ENCODE results near the gene NIPA2. TPM values are rescaled to one million over a fixed set of nuclear protein-coding genes. Genes with fewer than 3 reads are reported as not detected.
"Not testable (repeated sequence)": the region's sequence is repeated elsewhere in the genome, so short reads cannot be mapped to it uniquely, and the experiment has no call there.

The NIPA2 gene
- 74.3 and 79.3 TPM in 2 replicates for total RNA-seq

DNA sequence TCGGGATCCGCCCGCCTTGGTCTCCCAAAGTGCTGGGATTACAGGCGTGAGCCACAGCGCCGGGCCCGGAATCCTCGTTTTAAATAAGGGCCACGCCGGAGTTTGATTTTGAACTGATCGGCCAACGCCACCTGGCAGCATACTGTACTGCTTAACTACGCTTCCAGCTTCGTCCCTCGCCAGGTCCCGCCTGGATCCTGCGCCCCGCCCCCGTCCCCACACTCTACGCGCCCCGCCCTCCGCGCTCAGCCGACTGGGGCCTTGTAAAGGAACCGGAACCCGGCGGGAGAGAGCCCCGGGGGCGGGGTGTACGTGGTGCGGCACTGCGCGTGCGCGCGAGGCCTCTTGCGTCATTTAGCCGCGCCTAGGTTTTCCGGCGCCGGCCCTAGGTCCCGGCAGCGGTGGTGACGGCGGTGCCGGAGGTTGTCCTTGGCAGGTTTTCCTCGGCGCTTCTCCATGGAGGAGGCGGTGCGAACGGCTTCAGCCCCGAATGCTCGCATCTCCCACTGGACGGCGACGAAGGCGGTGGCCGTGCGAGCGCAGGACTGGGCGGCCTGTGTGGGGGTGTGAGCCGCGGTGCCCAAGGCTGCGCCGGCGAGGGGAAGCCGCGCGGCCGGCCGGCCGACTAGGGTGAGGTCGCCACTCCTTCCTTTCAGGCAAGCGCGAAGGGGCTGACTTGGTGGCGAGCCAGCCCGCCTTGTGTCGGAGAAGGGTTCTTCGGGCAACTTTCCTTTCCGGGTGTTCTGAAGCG lies at the start of gene NIPA2:
Gene NIPA2 (plus strand): TSS at position 375 of the 751 bp plus-strand sequence. CDS start 13,066 bp downstream, outside the sequence.
- Mint-ChIP-seq H3K4me3 (peak within 1 kb of the TSS; percentile 98), H3K27ac (peak within 1 kb of the TSS; percentile 95), H3K36me3 (ENCODE audit: low read depth) (peaks cover 19% of the 10 kb centered on the region), H3K9me3 (no peaks in the 10 kb centered on the region), H3K4me1 (peaks cover 22% of the 10 kb centered on the region), H3K27me3 (peaks cover 7% of the 10 kb centered on the region)
- DNase-seq: peak; percentile 100
- intact Hi-C loops (cut with micrococcal nuclease): loop anchor here (1.0 to 2.0 kb wide), 4 partner anchors 42 to 201 kb away; partner anchors contain the start of genes NIPA1 and TUBGCP5

DNA sequence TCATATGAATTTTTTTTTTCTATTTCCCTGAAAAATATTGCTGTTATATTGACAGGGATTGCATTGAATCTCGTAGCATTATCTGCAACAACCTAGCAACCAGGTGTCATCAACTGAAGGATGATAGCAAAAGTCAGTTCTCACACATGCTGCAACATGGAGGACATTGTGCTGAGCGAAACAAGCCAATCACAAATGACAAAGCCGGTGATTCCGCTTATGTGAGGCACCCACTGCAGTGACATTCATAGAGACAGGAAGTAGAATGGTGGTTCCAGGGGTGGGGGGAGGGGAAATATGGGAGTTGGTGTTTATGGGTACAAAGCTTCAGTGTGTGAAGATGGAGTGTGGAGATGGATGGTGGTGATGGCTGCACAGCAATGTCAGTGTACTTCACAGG lies 44.4 kb upstream of the NIPA2 start:
- peaks cover 28% of the 10 kb centered on the region for H3K36me3 Mint-ChIP-seq (ENCODE audit: low read depth)
- H3K9me3 Mint-ChIP-seq: no peaks in the 10 kb centered on the region
- H3K4me1 Mint-ChIP-seq: peaks cover 25% of the 10 kb centered on the region
- H3K27ac Mint-ChIP-seq: no peak overlapping the region
- intact Hi-C loops (cut with micrococcal nuclease): no loop called here
- H3K4me3 Mint-ChIP-seq: no peak overlapping the region
- no peaks in the 10 kb centered on the region for H3K27me3 Mint-ChIP-seq
- no peak for DNase-seq

DNA sequence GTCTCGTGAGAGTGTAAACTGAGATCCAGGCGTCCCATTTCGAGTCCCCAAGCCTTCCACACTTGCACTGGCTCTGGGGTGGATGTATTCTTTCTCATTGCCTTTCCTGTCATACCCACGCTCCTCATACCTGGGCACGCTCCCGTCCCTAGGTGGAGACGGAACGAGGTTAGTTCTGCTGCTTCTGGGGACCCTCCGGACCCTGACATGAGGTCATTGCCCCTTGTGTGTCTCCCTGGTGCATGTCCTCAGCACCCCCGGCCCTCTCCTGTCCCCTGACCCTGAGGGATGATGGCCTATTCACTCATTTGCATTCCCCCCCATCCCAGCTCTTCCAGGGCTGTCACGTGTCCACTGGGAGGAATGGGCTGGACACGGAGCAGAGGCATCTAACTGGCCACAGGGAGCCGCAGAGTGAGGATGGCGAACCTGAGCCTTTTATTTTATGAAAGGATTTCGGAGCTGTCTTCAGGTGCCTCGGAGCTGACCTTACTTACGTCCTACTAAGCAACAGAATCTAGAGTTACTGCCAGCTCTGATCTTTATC lies 43.8 kb upstream of the NIPA2 start:
- Mint-ChIP-seq H3K27ac (no peak overlapping the region), H3K4me3 (no peak overlapping the region), H3K36me3 (ENCODE audit: low read depth) (peaks cover 23% of the 10 kb centered on the region), H3K27me3 (no peaks in the 10 kb centered on the region), H3K4me1 (peaks cover 26% of the 10 kb centered on the region), H3K9me3 (no peaks in the 10 kb centered on the region)
- intact Hi-C loops (cut with micrococcal nuclease): no loop called here
- no peak for DNase-seq

DNA sequence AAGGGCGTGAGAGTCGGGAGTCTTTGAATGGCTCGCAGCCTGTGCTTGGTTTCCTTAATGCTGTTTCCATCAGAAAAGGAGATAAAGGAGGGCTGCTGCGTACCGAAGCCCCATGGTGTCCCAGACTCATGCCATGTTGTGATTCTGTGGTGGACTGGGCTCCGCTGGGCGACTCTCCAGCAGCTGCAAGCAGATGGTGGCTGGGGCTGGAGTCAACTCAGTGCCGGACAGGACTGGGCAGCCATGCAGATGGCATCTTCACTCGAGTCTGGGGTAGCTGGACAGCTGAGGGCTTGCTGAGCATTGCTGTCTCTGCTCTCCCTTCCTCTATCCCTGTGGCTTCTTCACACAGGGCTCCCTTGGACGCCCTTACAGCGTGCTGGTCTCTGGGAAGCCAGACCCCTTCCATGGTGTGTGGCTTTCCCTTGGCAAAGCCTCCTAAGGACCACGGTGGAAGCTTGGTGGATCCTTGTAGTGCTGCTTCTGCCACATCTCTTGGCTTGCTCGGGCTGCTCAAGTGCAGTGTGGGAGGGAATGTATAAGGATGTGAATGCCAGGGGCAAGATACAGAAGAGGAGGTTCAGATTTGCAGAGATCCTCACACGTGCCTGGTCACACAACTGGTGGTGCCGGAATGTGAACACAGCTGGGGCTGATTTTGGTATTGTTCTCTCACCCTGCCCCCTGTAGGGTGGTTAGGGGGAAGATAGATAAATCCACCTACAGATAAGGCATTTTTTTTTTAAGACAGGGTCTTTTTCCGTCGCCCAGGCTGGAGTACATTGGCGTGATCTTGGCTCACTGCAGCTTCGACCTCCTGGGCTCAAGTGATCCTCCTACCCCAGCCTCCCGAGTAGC lies 43.0 kb upstream of the NIPA2 start:
- H3K27ac Mint-ChIP-seq: no peak overlapping the region
- intact Hi-C loops (cut with micrococcal nuclease): loop anchor here (1.0 to 2.0 kb wide), 2 partner anchors 15 to 43 kb away; partner anchors contain the start of gene NIPA2
- no peak for DNase-seq
- H3K36me3 Mint-ChIP-seq (ENCODE audit: low read depth): peaks cover 21% of the 10 kb centered on the region
- no peaks in the 10 kb centered on the region for H3K9me3 Mint-ChIP-seq
- H3K4me1 Mint-ChIP-seq: peaks cover 29% of the 10 kb centered on the region
- H3K4me3 Mint-ChIP-seq: no peak overlapping the region
- no peaks in the 10 kb centered on the region for H3K27me3 Mint-ChIP-seq

DNA sequence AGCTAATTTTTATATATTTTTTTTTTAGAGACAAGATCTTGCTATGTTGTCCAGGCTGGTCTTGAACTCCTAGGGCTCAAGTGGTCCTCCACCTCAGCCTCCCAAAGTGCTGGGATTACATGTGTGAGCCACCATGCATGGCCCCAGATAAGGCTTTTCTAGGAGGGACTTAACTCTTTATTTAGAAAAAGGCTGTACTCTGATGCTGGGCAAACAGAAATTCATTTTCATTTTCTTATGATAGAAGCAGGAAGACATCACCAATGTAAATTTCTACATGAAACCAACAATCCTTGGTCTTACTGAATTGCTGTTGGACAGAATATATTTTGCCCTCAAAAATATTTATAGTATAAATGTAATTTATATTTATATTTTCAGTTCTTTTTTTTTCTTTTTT lies 42.4 kb upstream of the NIPA2 start:
- intact Hi-C loops (cut with micrococcal nuclease): loop anchor here (1.0 to 2.0 kb wide), 2 partner anchors 16 to 43 kb away; partner anchors contain the start of gene NIPA2
- no peak for DNase-seq
- Mint-ChIP-seq H3K27ac (peak overlapping the region; percentile 85), H3K4me1 (peaks cover 28% of the 10 kb centered on the region), H3K36me3 (ENCODE audit: low read depth) (peaks cover 20% of the 10 kb centered on the region), H3K9me3 (no peaks in the 10 kb centered on the region), H3K4me3 (peak overlapping the region; percentile 66), H3K27me3 (peaks cover under 1% of the 10 kb centered on the region)

DNA sequence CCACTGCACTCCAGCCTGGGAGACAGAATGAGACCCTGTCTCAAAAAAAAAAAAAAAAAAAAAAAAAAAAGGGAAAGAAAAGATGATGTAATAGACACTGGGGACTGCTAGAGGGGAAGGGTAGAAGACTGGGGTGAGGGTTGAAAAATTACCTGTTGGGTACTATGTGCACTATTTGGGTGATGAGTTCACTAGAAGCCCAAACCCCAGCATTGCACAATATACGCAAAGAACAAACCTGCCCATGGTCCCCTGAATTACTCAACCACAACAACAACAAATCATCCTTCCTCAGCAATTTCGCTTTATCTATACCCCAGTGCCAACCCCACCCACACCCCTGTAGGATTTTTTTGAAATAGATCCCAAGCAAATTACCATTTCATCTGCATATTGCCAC lies 38.6 kb upstream of the NIPA2 start:
- Mint-ChIP-seq H3K36me3 (ENCODE audit: low read depth) (peaks cover 7% of the 10 kb centered on the region), H3K4me1 (peaks cover 20% of the 10 kb centered on the region), H3K27ac (no peak overlapping the region), H3K27me3 (peaks cover 2% of the 10 kb centered on the region), H3K9me3 (no peaks in the 10 kb centered on the region), H3K4me3 (no peak overlapping the region)
- intact Hi-C loops (cut with micrococcal nuclease): no loop called here
- DNase-seq: no peak

DNA sequence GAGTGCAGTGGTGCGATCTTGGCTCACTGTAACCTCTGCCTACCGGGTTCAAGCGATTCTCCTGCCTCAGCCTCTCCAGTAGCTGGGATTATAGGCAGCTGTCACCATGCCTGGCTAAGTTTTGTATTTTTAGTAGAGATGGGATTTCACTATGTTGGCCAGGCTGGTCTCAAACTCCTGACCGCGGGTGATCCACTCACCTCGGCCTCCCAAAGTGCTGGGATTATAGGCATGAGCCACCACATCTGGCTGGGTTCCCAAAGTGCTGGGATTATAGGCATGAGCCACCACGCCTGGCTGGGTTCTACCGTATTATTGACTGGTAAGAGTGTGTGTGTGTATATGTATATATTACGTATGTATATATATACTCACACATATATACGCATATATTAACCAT lies 35.5 kb upstream of the NIPA2 start:
- H3K27ac Mint-ChIP-seq; H3K27me3 Mint-ChIP-seq; H3K4me3 Mint-ChIP-seq; H3K9me3 Mint-ChIP-seq; intact Hi-C loops (cut with micrococcal nuclease); DNase-seq; H3K36me3 Mint-ChIP-seq (ENCODE audit: low read depth): not testable (repeated sequence)
- peaks cover 16% of the 10 kb centered on the region for H3K4me1 Mint-ChIP-seq

DNA sequence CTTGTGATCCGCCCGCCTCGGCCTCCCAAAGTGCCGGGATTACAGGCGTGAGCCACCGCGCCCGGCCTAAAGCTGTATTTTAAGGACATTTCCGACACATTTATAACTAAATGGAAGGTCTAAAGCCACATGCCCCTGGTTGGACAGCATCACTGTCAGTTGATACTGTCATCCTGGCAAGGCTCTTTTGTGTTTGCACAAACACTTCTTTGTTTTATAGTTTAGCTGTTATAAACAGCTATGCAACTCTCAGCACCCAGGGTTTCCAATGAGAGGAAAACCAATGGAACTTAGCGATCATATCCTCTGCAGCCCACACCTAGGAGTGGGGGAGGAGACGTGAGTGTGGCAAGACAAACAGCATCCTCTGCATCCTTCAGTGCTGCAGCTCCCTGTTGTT lies 32.3 kb upstream of the NIPA2 start:
- Mint-ChIP-seq H3K36me3 (ENCODE audit: low read depth) (no peaks in the 10 kb centered on the region), H3K27me3 (peaks cover 1% of the 10 kb centered on the region), H3K4me3 (no peak overlapping the region), H3K9me3 (no peaks in the 10 kb centered on the region), H3K27ac (no peak overlapping the region), H3K4me1 (peaks cover 7% of the 10 kb centered on the region)
- DNase-seq: no peak
- intact Hi-C loops (cut with micrococcal nuclease): no loop called here

DNA sequence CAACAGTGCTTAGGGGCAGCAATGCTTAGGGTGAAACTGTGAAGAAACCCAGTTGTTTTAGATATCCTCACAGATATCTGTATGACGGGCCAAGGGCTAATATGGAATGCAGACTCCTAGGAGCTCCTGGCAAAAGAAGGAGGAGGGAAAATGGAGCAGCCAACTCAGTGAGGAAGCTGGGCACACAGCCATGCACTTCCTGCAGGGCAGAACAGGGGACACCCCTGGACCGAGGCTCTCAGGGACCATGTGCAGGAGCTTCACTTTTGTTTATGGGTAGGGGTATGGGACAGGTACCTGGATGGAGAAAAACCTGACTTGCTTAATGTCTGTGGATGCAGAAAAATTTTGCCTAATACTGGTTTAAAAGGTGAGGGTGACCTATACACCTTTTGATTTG lies 31.8 kb upstream of the NIPA2 start:
- no peaks in the 10 kb centered on the region for H3K9me3 Mint-ChIP-seq
- no peak overlapping the region for H3K27ac Mint-ChIP-seq
- DNase-seq: no peak
- H3K4me3 Mint-ChIP-seq: no peak overlapping the region
- H3K27me3 Mint-ChIP-seq: no peaks in the 10 kb centered on the region
- H3K36me3 Mint-ChIP-seq (ENCODE audit: low read depth): peaks cover 1% of the 10 kb centered on the region
- intact Hi-C loops (cut with micrococcal nuclease): no loop called here
- H3K4me1 Mint-ChIP-seq: peaks cover 6% of the 10 kb centered on the region

DNA sequence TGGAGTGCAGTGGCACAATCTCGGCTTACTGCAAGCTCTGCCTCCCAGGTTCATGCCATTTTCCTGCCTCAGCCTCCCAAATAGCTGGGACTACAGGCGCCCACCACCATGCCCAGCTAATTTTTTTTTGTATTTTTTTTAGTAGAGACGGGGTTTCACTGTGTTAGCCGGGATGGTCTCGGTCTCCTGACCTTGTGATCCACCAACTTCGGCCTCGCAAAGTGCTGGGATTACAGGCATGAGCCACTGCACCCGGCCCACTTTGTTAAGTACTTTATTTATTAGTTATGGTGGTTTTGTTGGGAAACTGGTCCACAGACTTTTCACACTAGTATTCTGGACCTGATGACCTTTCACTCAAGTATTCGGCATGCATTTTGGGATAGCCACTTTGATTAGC lies 30.6 kb upstream of the NIPA2 start:
- H3K27ac Mint-ChIP-seq; H3K36me3 Mint-ChIP-seq (ENCODE audit: low read depth); H3K27me3 Mint-ChIP-seq; intact Hi-C loops (cut with micrococcal nuclease); H3K4me3 Mint-ChIP-seq; DNase-seq; H3K4me1 Mint-ChIP-seq; H3K9me3 Mint-ChIP-seq: not testable (repeated sequence)

DNA sequence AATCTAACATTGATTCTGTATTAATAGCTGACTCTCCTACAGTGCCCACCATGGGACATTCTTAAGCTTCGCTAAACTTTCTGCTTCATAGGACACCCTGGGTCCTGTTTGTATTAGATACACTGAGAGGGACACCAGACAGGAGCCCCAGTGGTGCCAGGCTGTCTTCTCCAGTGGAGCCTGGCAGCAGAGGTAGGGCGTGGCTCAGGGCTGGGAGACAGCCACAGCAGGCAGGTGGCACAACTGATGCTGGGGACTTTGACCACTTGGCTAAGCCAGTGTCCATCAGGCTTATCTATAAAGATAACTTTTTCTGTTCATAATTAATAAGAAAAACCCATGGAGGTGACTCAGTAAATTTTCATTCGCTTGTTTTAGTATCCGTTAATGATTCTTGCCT lies 30.2 kb upstream of the NIPA2 start:
- intact Hi-C loops (cut with micrococcal nuclease): no loop called here
- Mint-ChIP-seq H3K27ac (no peak overlapping the region), H3K4me1 (peaks cover 6% of the 10 kb centered on the region), H3K27me3 (no peaks in the 10 kb centered on the region), H3K4me3 (no peak overlapping the region), H3K36me3 (ENCODE audit: low read depth) (peaks cover 9% of the 10 kb centered on the region), H3K9me3 (no peaks in the 10 kb centered on the region)
- DNase-seq: no peak

DNA sequence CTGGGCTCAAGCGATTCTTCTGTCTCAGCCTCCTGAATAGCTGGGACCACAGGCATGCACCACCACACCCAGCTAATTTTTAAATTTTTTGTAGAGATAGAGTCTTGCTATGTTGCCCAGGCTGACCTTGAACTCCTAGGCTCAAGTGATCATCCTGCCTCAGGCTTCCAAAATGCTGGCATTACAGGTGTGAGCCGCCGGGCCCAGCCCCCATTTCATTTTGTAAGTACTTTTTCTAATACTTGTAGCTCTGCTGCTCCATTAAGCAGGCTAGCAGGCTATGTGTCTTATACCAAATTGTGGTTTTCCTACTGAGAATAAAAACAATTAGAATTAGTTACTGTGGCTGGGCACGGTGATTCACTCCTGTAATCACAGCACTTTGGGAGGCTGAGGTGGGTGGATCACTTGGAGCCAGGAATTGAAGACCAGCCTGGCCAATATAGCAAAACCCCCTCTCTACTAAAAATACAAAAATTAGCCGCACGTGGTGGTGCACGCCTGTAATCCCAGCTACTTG lies 29.6 kb upstream of the NIPA2 start:
- intact Hi-C loops (cut with micrococcal nuclease): no loop called here
- peaks cover 6% of the 10 kb centered on the region for H3K4me1 Mint-ChIP-seq
- H3K4me3 Mint-ChIP-seq: no peak overlapping the region
- peaks cover 9% of the 10 kb centered on the region for H3K36me3 Mint-ChIP-seq (ENCODE audit: low read depth)
- H3K27ac Mint-ChIP-seq: no peak overlapping the region
- no peaks in the 10 kb centered on the region for H3K9me3 Mint-ChIP-seq
- no peak for DNase-seq
- no peaks in the 10 kb centered on the region for H3K27me3 Mint-ChIP-seq

DNA sequence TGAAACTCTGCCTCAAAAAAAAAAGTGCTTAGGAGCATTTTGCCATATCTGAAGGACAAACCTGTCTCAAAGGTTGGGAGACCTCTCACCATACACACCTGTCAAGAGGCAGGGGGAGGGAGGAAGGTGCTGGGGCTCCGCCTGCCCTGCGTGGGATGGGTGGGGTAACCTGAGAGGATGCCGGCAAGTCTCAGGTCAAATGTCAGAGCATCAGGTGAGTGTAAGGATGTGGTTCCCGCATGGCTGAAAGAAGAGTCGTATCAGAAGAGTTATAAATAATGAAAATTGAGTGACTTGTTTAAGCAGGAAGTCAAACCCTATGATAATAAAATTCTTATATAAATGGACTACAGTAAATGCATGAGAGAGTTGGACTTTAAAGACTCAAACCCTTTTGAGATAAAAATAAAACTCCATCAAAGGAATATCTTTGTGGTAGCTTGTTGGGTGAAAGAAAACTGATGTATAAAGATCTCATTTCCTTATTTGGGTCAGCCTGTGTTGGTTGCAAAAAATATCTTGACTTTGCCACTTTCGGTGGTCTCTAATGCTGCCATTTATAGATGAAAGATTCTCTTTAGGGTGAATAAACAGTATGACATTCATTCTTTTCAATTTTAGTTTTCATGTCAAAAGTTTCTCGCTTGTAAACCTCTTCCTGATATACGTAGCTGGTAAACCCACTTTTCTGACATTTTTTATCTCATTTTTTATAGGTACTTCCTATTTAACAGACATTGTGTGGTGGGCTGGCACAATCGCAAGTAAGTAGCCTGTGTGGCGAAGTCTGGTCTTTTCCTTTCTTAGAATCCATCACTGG lies 28.2 kb upstream of the NIPA2 start:
- DNase-seq: no peak
- no peaks in the 10 kb centered on the region for H3K27me3 Mint-ChIP-seq
- H3K4me1 Mint-ChIP-seq: peaks cover 6% of the 10 kb centered on the region
- H3K36me3 Mint-ChIP-seq (ENCODE audit: low read depth): peaks cover 12% of the 10 kb centered on the region
- no peaks in the 10 kb centered on the region for H3K9me3 Mint-ChIP-seq
- intact Hi-C loops (cut with micrococcal nuclease): no loop called here
- H3K27ac Mint-ChIP-seq: no peak overlapping the region
- H3K4me3 Mint-ChIP-seq: no peak overlapping the region
